H1 (cell line): ENCODE results near the gene SH2D7. TPM values are rescaled to one million over a fixed set of nuclear protein-coding genes. Genes with fewer than 3 reads are reported as not detected.

Experiments used
- CTCF ChIA-PET: fragments of 300-600 bp; sonication (Branson Sonifier 250); formaldehyde crosslinking; loops from one replicate; lab custom pipeline; 2021; ENCODE audit not compliant: partially characterized antibody; lab: Charles Lee
- POLR2A ChIA-PET: fragments of 300-600 bp; sonication (Branson Sonifier 250); formaldehyde crosslinking; loops from one replicate; lab custom pipeline; 2021; ENCODE audit warnings: inconsistent platforms; ENCODE audit not compliant: partially characterized antibody; lab: Charles Lee
- DNase-seq, 2 experiments: peaks; one replicate each; pipeline versions ENCODE4 v3.0.0 to v3.0.0-alpha.2; 2010 to 2022; ENCODE audit warnings: low spot score in 2 of 2, low read depth in 1 of 2, mixed read lengths in 1 of 2
- FAIRE-seq: peaks from 2 replicates; lab custom pipeline; 2011; peaks lifted over from hg19 to GRCh38; lab: Jason Lieb, UNC
- H2AFZ ChIP-seq: 2 replicates; pipeline ENCODE4 v1.8.1; 2012; ENCODE audit warnings: low read length, inconsistent platforms
- H2AK5ac ChIP-seq: 2 replicates; pipeline ENCODE4 v1.6.1; 2013; ENCODE audit warnings: low read depth, low read length
- H2BK120ac ChIP-seq: replicated peaks from 2 replicates; pipeline ENCODE3; 2013; ENCODE audit warnings: low read depth, low read length, inconsistent platforms
- H2BK12ac ChIP-seq: 2 replicates; pipeline ENCODE4 v1.6.1; 2013; ENCODE audit warnings: low read depth, low read length
- H2BK15ac ChIP-seq: 2 replicates; pipeline ENCODE4 v1.6.1; 2013; ENCODE audit warnings: low read length
- H2BK20ac ChIP-seq: 2 replicates; pipeline ENCODE4 v1.6.1; 2013; ENCODE audit warnings: low read length
- H2BK5ac ChIP-seq: 2 replicates; pipeline ENCODE4 v1.6.1; 2013; ENCODE audit warnings: low read depth, low read length
- H3K14ac ChIP-seq: 2 replicates; pipeline ENCODE4 v1.6.1; 2013; ENCODE audit warnings: inconsistent platforms; ENCODE audit not compliant: insufficient read length
- H3K18ac ChIP-seq: 2 replicates; pipeline ENCODE4 v1.6.1; 2013; ENCODE audit warnings: low read length; ENCODE audit errors: extremely low read depth
- H3K23ac ChIP-seq: 2 replicates; pipeline ENCODE4 v1.6.1; 2013; ENCODE audit warnings: inconsistent platforms; ENCODE audit not compliant: insufficient read length
- H3K23me2 ChIP-seq: 2 replicates; pipeline ENCODE4 v1.6.1; 2013; ENCODE audit warnings: low read depth, low read length
- H3K27ac ChIP-seq: 2 replicates; pipeline ENCODE4 v1.6.1; 2011; ENCODE audit warnings: low read depth, low read length, inconsistent platforms
- H3K27me3 ChIP-seq, 4 experiments: replicated peaks in 1 of 4; 1 replicate in 1 of 4; 2 replicates in 3 of 4; pipeline versions ENCODE4 v1.6.1 to v1.8.1; 2011 to 2013; ENCODE audit warnings: low read length in 3 of 4, mild to moderate bottlenecking in 3 of 4, inconsistent platforms in 2 of 4, mixed read lengths in 2 of 4, moderate library complexity in 1 of 4; ENCODE audit not compliant: control insufficient read depth in 3 of 4, insufficient read depth in 3 of 4; ENCODE audit errors: extremely low read depth in 1 of 4
- H3K36me3 ChIP-seq, 4 experiments: 2 replicates each; pipeline versions ENCODE4 v1.6.1 to v1.8.1; 2011 to 2013; ENCODE audit warnings: mild to moderate bottlenecking in 4 of 4, low read length in 3 of 4, moderate library complexity in 2 of 4, control low read depth in 1 of 4, inconsistent platforms in 1 of 4; ENCODE audit not compliant: insufficient read depth in 4 of 4, control insufficient read depth in 2 of 4
- H3K4ac ChIP-seq: replicated peaks from 2 replicates; pipeline ENCODE3; 2013; ENCODE audit warnings: low read length, low read depth, mixed read lengths, inconsistent platforms; ENCODE audit not compliant: insufficient read length
- H3K4me1 ChIP-seq, 4 experiments: replicated peaks in 1 of 4; 1 replicate in 1 of 4; 2 replicates in 3 of 4; pipeline versions ENCODE4 v1.6.1 to v1.8.1; 2011 to 2013; ENCODE audit warnings: low read length in 3 of 4, inconsistent platforms in 2 of 4, mixed read lengths in 1 of 4; ENCODE audit not compliant: insufficient read depth in 4 of 4, control insufficient read depth in 3 of 4
- H3K4me2 ChIP-seq, 2 experiments: 2 replicates each; pipeline versions ENCODE4 v1.6.1 to v1.8.1; 2011 to 2013; ENCODE audit warnings: low read depth in 2 of 2, low read length in 2 of 2, control low read depth in 1 of 2, inconsistent platforms in 1 of 2, mild to moderate bottlenecking in 1 of 2; ENCODE audit not compliant: insufficient read depth in 1 of 2
- H3K4me3 ChIP-seq, 4 experiments: fragments of 200-600, 300-600 bp in 1 of 4; sonication (generic), shearing (Covaris generic), sonication (Bioruptor Twin) in 1 of 4; 2 replicates each; pipeline versions ENCODE4 v1.5.1 to v1.8.1; 2011 to 2016; ENCODE audit warnings: low read length in 4 of 4, low read depth in 3 of 4, control low read depth in 2 of 4, inconsistent platforms in 2 of 4, mild to moderate bottlenecking in 2 of 4, mixed read lengths in 1 of 4, moderate library complexity in 1 of 4; ENCODE audit not compliant: insufficient read depth in 2 of 4; ENCODE audit errors: extremely low read depth in 1 of 4
- H3K56ac ChIP-seq: replicated peaks from 2 replicates; pipeline ENCODE3; 2013; ENCODE audit warnings: low read depth, mild to moderate bottlenecking, mixed read lengths, low read length, inconsistent platforms; ENCODE audit not compliant: insufficient read length
- H3K79me1 ChIP-seq: 2 replicates; pipeline ENCODE4 v1.6.1; 2013; ENCODE audit warnings: low read depth, low read length, control low read depth
- H3K79me2 ChIP-seq, 2 experiments: 2 replicates each; pipeline versions ENCODE4 v1.6.1 to v1.8.1; 2012 to 2013; ENCODE audit warnings: low read length in 2 of 2, mild to moderate bottlenecking in 2 of 2, inconsistent platforms in 1 of 2; ENCODE audit not compliant: insufficient read depth in 2 of 2, control insufficient read depth in 1 of 2
- H3K9ac ChIP-seq, 4 experiments: replicated peaks in 1 of 4; 1 replicate in 1 of 4; 2 replicates in 3 of 4; pipeline versions ENCODE4 v1.6.1 to v1.8.1; 2011 to 2013; ENCODE audit warnings: low read depth in 3 of 4, low read length in 3 of 4, control low read depth in 2 of 4, mild to moderate bottlenecking in 2 of 4, moderate library complexity in 2 of 4, inconsistent platforms in 1 of 4; ENCODE audit errors: extremely low read depth in 1 of 4
- H3K9me3 ChIP-seq, 2 experiments: 2 replicates each; pipeline versions ENCODE4 v1.6.1 to v1.8.1; 2012 to 2013; ENCODE audit warnings: mild to moderate bottlenecking in 2 of 2, moderate library complexity in 2 of 2, control low read depth in 1 of 2, inconsistent platforms in 1 of 2, low read depth in 1 of 2, low read length in 1 of 2, mixed read lengths in 1 of 2; ENCODE audit not compliant: insufficient read depth in 2 of 2
- H4K20me1 ChIP-seq, 2 experiments: replicated peaks in 1 of 2; 2 replicates each; pipeline versions ENCODE3 to v1.8.1; 2011 to 2013; ENCODE audit warnings: inconsistent platforms in 2 of 2, low read length in 2 of 2, mild to moderate bottlenecking in 1 of 2; ENCODE audit not compliant: insufficient read depth in 2 of 2, control insufficient read depth in 1 of 2
- H4K5ac ChIP-seq: 2 replicates; pipeline ENCODE4 v1.6.1; 2013; ENCODE audit warnings: low read length, low read depth, mixed read lengths, inconsistent platforms; ENCODE audit not compliant: insufficient read length
- H4K8ac ChIP-seq: 2 replicates; pipeline ENCODE4 v1.8.0; 2013; ENCODE audit warnings: mild to moderate bottlenecking, moderate library complexity, low read length, inconsistent platforms; ENCODE audit not compliant: insufficient read depth; ENCODE audit errors: extremely low read depth
- H4K91ac ChIP-seq: replicated peaks from 2 replicates; pipeline ENCODE3; 2013; ENCODE audit warnings: low read length, mixed read lengths, inconsistent platforms; ENCODE audit not compliant: insufficient read length
- ATF2 ChIP-seq: IDR thresholded peaks from 2 replicates; pipeline ENCODE4 v1.6.1; 2012; ENCODE audit warnings: low read length, inconsistent platforms
- ATF3 ChIP-seq: IDR thresholded peaks from 2 replicates; pipeline ENCODE4 v1.6.1; 2011; ENCODE audit warnings: low read depth, mild to moderate bottlenecking, low read length; ENCODE audit not compliant: insufficient read depth
- CHD2 ChIP-seq: IDR thresholded peaks from 2 replicates; pipeline ENCODE4 v1.6.1; 2012; ENCODE audit warnings: low read length, improper control_type of control experiment
- GABPA ChIP-seq: IDR thresholded peaks from 2 replicates; pipeline ENCODE4 v1.6.1; 2011; ENCODE audit warnings: mild to moderate bottlenecking, low read length, moderate library complexity, borderline replicate concordance; ENCODE audit not compliant: insufficient read depth
- KDM5A ChIP-seq: fragments of 200-600 bp; IDR thresholded peaks from 2 replicates; pipeline ENCODE4 v1.7.1; 2012; ENCODE audit warnings: mild to moderate bottlenecking, low read length, inconsistent platforms, mixed read lengths
- RFX5 ChIP-seq: IDR thresholded peaks from 2 replicates; pipeline ENCODE4 v1.6.1; 2011; ENCODE audit warnings: low read depth, low read length, improper control_type of control experiment, borderline replicate concordance
- RNF2 ChIP-seq: fragments of 200-900, 300-1000 bp; sonication (generic); IDR thresholded peaks from 2 replicates; pipeline ENCODE4 v1.7.1; 2016; ENCODE audit warnings: borderline replicate concordance, low read depth, mild to moderate bottlenecking, antibody characterized with exemption, low read length; ENCODE audit not compliant: poor library complexity, severe bottlenecking; ENCODE audit errors: missing control alignments
- WGBS, 2 experiments: shearing (Covaris generic) in 1 of 2; methylation state at CpG; one replicate each; pipeline versions ENCODE4 v1.1.6 to v1.1.7; 2013 to 2015; ENCODE audit warnings: low lambda C conversion rate in 2 of 2, mixed read lengths in 2 of 2, inconsistent platforms in 1 of 2, low coverage in 1 of 2, missing lambda C conversion rate in 1 of 2; ENCODE audit not compliant: insufficient replicate concordance in 2 of 2, insufficient coverage in 1 of 2, insufficient read length in 1 of 2; ENCODE audit errors: extremely low coverage in 1 of 2, missing lambda C conversion rate in 1 of 2; 5-methylcytosine and 5-hydroxymethylcytosine counted together
- polyA plus RNA-seq, 7 experiments: library from polyadenylated mRNA; depleted of rRNA in 3 of 7; stranded (reverse) in 5 of 7; unstranded in 2 of 7; fragments of >200 nt in 5 of 7; fragments of 200-250 nt in 2 of 7; gene quantifications; 1 replicate in 5 of 7; 2 replicates in 1 of 7; 4 replicates in 1 of 7; pipeline versions ENCODE4 v1.2.1 to v1.2.3, GENCODE V29; 2011 to 2013; ENCODE audit warnings: missing spikeins in 2 of 7, mixed read lengths in 2 of 7
- total RNA-seq: library from RNA; stranded (reverse); fragmentation: NEBNext Ultra II Directional; extraction: Animal tissue kit (Norgen Biotek cat#: 25700); gene quantifications from 2 replicates; pipeline ENCODE4 v1.2.1, GENCODE V29; 2021

The SH2D7 gene
- total and polyA plus RNA-seq, 2 of the 8 experiments (the other 6 are each of a cell fraction or from before 2014, with no cell fraction given), result not detected

GRCh38 chr15:78044407-78045155 is 47.8 kb upstream of the SH2D7 start:
- no peak overlapping the region for H2BK120ac ChIP-seq
- no peak overlapping the region for H2AFZ ChIP-seq
- no peak overlapping the region for H2BK5ac ChIP-seq
- no peak overlapping the region for H4K91ac ChIP-seq
- ChIA-PET CTCF (interaction anchor here (0.8 to 1.2 kb wide), 4 partner anchors 12 to 78 kb away, joined by 3 to 6 read pairs (median 4); no protein-coding TSS in a partner anchor), POLR2A (no interaction called here)
- peaks cover 0 to 3% (median 0%) of the 10 kb centered on the region in 4 experiments; a peak in 1 of 7 replicates for H3K4me1 ChIP-seq
- H3K4me3 ChIP-seq, result no peak overlapping the region
- H3K14ac ChIP-seq, result no peak overlapping the region
- H2BK20ac ChIP-seq, result no peak overlapping the region
- no peak overlapping the region for H4K5ac ChIP-seq
- H3K27ac ChIP-seq, result no peak overlapping the region
- H2AK5ac ChIP-seq, result no peak overlapping the region
- no peaks in the 10 kb centered on the region for H3K9me3 ChIP-seq
- H2BK15ac ChIP-seq, result no peak overlapping the region
- H3K9ac ChIP-seq, result no peak overlapping the region
- no peak overlapping the region for H2BK12ac ChIP-seq
- H3K4ac ChIP-seq, result no peak overlapping the region
- FAIRE-seq (no peak), DNase-seq (no peak)
- peaks cover 0 to 5% (median 0%) of the 10 kb centered on the region in 4 experiments; a peak in 2 of 8 replicates for H3K36me3 ChIP-seq
- H3K23ac ChIP-seq, result no peak overlapping the region
- H3K56ac ChIP-seq, result no peak overlapping the region
- H3K18ac ChIP-seq, result no peak overlapping the region
- no peak overlapping the region for H3K4me2 ChIP-seq
- peaks cover 1% of the 10 kb centered on the region; the same call in 1 of the 2 replicates for H3K79me1 ChIP-seq
- TF ChIP-seq ATF2 (no peak), RFX5 (no peak), ATF3 (no peak), KDM5A (no peak), RNF2 (no peak), GABPA (no peak), CHD2 (no peak)
- H4K20me1 ChIP-seq, result peaks cover 0 to 2% of the 10 kb centered on the region in 2 experiments
- no peaks in the 10 kb centered on the region for H3K79me2 ChIP-seq
- 86% methylated on average over 5 of the region's 5 CpGs; no CpG with 5 or more reads in 1 of the 2 experiments for WGBS, 2 experiments
- no peaks in the 10 kb centered on the region for H3K27me3 ChIP-seq
- H4K8ac ChIP-seq, result no peak overlapping the region; the same call in 1 of the 2 replicates
- H3K23me2 ChIP-seq, result no peaks in the 10 kb centered on the region; the same call in 1 of the 2 replicates
